ENCODE data around the gene ISCA1.

GRCh38 chr9:86322973-86323644 is 40.8 kb upstream of the ISCA1 start:
- TF ChIP-seq POLR2AphosphoS5 (IDR thresholded peaks at IDR 0.05; ENCODE audit: low read depth, low read length) (no peak), POLR2A (IDR thresholded peaks at IDR 0.05; ENCODE audit: low read depth, low read length) (no peak), TAF1 (IDR thresholded peaks at IDR 0.05; ENCODE audit: low read depth, low read length) (no peak), PAX5 (IDR thresholded peaks at IDR 0.05; ENCODE audit: insufficient read depth, low read length, severe bottlenecking) (no peak), SPI1 (IDR thresholded peaks at IDR 0.05; ENCODE audit: low read depth, low read length) (no peak)
